CD1c-positive myeloid dendritic cell (primary cell): ENCODE measurements around the gene EPHX1.

Experiments
- DNase-seq: peaks from one replicate; pipeline ENCODE4 v3.0.0-alpha.2; 2016; ENCODE audit errors: extremely low spot score

The EPHX1 gene

GRCh38 chr1:225842788-225843425 is 33.0 kb downstream of the EPHX1 start:
- no peak for DNase-seq

DNA sequence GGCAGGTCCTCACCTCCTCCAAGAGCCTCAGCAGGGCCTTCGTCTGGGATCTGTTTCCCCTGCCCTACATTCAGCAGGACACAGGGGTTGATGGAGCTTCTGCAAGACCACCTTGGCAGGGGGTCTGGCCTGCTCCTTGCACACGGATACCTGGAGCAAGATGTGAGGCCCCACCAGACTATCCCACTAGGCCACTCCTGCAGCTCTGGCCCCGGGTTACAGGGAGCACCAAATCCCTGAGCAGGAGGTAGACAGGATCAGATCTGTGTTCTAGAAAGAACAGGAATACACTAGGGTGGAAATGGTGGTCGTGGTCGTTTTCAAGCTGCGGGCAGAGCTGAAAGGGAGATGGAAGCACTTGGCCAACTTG is 33.5 kb downstream of the EPHX1 start:
- no peak for DNase-seq

GRCh38 chr1:225844236-225845061 is 34.5 kb downstream of the EPHX1 start:
- DNase-seq: no peak

DNA sequence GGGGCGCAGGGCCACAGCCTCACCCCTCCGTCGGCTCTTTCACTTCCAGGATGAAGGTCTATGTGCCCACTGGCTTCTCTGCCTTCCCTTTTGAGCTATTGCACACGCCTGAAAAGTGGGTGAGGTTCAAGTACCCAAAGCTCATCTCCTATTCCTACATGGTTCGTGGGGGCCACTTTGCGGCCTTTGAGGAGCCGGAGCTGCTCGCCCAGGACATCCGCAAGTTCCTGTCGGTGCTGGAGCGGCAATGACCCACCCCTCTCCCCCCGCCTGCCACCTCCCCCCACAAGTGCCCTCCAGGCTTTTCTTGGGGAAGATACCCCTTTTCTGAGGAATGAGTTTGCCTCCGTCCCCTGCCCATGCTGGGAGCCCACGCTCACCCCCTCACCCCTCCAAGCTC is 35.2 kb downstream of the EPHX1 start:
- DNase-seq: no peak

DNA sequence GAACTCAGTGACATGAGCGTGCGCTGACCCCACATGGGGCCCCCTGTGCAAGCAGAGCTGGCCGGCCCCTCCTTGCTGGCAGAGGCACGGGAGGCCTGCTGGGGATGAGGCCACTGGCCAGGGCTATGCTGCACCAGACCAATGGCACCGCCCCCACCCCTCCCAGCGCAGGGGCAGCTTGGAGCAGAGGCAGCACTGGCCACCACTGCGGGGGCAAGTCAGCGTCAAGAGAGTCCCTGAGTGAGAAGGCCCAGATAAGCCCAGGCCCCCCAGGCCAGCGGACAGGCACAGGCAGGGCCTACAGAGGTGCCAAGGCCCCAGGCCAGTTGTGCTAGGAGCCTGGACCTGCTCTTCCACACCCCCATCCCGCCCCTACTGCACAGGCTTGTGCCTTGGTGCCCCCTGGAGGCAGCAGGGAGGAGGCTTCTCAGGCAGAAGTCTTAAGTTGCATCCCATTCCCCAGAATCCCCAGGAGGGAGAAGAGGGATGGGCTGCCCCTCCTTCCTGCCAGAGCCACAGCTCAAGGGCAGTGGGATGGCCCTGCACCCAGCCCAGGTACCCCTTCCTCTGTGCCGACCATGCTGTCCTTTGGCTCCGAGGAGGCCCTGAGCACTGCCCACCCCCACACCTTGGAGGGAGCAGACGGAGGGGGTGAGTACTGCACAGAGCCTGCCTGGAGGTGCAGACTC is 35.8 kb downstream of the EPHX1 start:
- peak; percentile 26 for DNase-seq

DNA sequence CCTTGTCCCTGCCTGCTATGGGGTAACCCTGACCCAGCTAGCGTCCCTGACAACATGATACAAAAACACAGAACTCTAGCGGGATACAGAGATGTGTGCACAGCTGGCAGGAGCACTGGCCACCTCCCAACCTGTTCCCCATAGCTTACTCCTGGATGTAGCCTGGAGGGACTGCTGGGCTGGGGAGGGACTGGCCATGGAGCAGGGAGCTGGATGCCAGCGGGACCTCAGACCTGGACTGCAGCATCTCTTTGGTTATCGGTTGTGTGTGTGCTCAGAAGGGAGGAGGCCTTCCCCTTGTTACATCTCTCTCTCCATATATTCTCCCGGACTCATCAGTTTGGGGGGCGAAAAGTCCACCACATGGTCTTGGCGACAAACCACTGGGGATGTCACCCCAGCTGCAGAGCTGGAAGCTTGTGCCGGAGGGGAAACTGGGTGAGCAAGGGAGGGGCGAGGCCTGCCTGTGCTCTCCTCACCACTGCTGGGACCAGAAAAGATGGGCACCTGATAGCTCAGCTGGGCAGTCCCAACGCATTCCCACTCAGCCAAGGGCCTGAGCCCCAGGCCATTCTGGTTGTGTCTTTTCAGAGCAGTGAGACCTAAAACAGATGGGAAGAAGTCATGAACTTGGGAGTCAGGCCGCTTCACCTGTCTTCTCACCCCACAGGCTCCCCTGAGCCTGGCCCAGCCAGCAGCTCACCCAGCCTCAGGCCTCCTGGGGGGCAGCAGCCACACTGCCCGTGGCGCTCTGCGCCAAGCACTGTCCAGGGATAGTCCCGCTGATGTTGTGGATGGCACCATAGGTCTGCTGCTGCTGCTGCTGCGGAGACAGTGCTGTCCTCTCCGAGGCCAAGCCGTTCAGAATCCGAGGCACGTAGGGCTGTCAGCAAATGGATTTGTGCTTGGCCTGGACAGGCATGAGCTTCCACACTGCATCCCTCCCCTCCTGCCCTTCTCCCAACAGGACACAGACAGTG is 36.7 kb downstream of the EPHX1 start:
- no peak for DNase-seq

GRCh38 chr1:225847610-225848009 is 37.7 kb downstream of the EPHX1 start:
- DNase-seq: no peak

DNA sequence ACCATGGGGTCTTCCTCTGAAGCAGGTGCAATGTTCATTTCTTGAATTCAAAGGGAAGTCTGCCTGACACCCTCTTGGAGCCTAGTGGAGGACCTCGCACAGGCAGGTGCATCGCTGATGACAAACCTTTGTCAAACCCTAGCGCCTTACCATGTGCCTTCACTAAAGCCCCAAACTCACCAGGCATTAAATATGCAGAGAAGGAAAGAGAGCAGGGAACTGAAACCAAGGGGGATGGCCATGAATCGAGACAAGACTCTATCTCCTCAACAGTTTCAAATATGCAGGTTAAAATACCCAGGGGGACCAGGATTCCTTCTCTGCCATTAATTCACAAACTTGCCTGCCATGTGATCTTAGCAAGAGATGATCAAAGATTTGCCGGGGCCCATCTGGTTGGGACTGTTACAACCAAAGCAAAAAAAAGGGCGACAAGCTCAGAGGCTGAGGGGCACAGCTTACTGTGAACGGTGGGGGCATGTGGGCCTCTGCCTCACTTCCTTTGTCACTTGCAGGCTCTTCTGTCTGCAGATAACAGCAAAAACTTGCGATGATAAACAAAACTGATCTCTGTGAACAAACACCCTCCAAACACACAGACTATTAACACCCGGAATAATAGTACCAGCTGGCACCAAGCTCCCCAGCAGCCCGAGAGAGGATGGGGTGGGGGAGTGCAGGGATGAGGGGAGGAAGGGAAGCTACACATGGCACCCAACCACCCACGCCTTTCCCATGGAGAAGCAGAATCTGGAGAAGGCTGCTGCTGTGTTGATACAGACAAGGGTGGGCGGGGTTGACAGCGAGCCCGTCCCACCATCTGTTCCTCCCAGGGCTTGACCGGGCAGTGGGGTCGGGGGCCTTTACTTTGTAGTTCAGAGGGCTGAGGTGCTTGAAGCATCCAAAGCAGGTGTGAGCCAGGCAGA is 38.4 kb downstream of the EPHX1 start:
- peak; percentile 17 for DNase-seq

- no peak for DNase-seq
Observed at GRCh38 chr1:225849925-225850324, 40.0 kb downstream of the EPHX1 start.

DNA sequence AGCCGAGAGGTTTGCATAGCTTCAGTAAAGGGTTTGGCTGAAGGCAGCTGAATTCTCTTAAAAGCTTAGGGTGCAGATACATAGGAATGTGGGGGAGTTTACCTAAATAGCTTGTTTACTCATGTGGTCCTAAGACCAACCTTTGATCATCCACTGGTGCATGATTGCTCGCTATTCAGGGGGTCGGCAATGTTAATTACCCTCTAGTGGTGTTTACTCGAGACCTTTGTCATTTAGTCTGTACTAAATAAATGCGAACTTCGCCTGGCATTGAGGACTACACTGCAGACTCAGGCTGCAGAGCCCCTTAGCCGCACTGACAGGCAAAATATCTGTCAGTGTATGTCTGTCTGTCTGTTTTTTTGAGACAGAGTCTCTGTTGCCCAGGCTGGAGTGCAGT is 40.4 kb downstream of the EPHX1 start:
- no peak for DNase-seq

GRCh38 chr1:225851805-225852204 is 41.9 kb downstream of the EPHX1 start:
- DNase-seq: peak; percentile 47

- DNase-seq: no peak
Observed at GRCh38 chr1:225852413-225853124, 42.6 kb downstream of the EPHX1 start.

DNA sequence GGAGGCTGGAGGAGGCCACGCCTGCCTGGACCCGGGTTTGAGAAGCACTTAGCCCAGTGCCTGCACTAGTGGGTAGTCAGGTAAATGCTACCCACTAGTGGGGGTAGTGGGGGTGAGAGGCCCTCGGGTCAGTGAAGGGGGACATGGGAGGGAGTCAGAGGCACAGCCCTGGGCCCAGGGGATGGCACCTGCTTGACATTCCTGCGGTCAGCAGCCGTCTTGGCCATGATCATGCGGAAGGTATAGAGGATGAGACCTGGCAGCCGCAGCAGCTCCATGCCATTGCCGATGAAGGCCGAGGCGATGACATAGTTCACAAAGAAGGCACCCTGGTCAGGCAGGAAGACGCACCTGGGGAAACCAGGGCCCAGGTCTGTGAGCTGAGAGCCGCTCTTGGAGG is 43.5 kb downstream of the EPHX1 start:
- no peak for DNase-seq

- no peak for DNase-seq
Observed at GRCh38 chr1:225855503-225856300, 45.8 kb downstream of the EPHX1 start.

DNA sequence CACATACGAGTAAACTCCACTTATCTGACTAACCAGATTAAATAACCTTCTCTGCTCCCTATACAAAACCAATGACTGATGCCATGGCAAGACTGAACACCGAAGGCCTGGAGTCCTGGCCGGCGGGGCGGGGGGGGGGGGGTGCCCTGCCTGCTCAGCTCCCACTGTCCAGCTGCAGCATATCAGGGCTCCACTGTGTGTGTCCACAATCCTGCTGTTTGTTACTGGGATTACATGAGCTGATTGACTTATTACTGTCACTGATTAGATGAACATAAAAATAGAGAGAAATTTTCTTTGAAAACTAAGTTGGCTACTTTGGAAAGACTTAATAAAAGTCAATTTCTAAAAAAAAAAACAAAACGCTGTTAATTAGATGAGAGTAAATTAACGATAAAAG is 47.3 kb downstream of the EPHX1 start:
- no peak for DNase-seq

DNA sequence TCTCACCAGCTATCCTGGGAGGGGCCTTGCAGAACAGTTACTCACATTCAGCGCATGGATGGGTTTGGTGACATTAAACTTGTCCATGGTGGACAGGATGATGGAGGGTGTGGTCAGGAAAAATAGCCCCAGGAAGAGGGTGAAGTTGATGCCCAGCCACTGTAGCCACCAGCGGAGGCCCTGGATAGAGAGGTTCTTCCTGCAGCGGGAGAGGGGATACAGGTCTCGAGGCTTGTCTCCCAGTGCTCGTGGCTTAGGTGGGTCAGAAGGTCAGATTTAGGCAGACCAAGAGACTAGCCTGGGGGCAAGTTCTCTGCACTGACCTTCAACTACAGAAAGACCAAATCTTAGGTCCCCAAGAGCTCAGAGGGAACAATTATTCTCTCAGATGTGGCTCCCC is 49.2 kb downstream of the EPHX1 start:
- no peak for DNase-seq

GRCh38 chr1:225860107-225860506 is 50.2 kb downstream of the EPHX1 start:
- no peak for DNase-seq

DNA sequence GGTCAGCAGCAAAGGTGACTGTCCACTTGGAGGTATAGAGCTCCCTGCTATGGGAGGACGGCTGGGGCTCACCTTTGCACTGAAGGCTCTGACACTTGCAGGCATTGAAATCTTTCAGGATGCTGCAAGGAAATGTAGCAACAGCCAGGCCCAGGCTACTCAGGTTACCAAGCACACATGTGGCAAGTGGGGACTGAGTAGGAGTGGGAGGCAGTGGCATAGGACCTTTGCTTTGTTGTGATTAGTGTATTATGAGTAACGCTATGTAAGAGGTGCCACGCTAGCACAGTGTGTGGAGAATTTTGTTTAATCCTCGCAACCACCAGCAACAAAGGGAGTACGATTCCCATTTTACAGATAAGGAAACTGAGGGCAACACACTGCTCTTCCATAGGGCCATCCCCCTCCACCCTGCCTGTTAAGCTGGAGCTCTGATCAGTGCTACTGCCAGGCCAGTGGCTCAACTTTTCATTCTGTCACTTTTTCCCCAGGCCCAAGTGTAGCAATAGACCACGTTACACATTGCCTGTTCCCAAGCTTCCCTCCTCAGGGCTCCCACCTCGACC is 51.0 kb downstream of the EPHX1 start:
- no peak for DNase-seq
